Measurements from ENCODE around the gene CATSPER3.

DNA sequence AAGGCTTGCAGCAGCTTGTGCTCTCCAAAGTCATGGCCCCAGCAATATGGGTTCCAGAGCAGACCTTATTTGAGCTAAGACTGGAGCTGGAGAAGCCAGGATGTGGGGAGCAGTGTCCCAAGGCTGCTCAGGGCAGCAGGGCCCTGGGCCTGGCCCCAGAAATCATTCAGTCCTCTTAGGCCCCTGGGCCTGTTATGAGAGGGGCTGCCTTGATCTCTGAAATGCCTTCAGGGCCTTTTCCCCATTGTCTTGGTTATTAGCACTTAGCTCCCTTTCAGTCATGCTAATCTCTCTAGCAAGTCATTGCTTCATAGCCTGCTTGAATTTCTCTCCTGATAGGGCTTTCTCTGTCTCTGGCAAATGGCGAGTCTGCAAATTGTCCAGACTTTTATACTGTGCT, 9.1 kb downstream of the CATSPER3 start:
- TF ChIP-seq, protein P1, sequence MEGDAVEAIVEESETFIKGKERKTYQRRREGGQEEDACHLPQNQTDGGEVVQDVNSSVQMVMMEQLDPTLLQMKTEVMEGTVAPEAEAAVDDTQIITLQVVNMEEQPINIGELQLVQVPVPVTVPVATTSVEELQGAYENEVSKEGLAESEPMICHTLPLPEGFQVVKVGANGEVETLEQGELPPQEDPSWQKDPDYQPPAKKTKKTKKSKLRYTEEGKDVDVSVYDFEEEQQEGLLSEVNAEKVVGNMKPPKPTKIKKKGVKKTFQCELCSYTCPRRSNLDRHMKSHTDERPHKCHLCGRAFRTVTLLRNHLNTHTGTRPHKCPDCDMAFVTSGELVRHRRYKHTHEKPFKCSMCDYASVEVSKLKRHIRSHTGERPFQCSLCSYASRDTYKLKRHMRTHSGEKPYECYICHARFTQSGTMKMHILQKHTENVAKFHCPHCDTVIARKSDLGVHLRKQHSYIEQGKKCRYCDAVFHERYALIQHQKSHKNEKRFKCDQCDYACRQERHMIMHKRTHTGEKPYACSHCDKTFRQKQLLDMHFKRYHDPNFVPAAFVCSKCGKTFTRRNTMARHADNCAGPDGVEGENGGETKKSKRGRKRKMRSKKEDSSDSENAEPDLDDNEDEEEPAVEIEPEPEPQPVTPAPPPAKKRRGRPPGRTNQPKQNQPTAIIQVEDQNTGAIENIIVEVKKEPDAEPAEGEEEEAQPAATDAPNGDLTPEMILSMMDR (conservative IDR thresholded peaks at IDR 0.05; ENCODE audit: low read depth, low read length), result no peak
- TF ChIP-seq EZH2 (IDR thresholded peaks at IDR 0.05; ENCODE audit: borderline replicate concordance, low read depth, low read length, poor library complexity, severe bottlenecking), result no peak

Data from A673 (cell line).